HG03558 (cell line): ENCODE data around the gene FAM98C.

Source experiments
- ATAC-seq: cut with Tn5 transposase; IDR thresholded peaks from one replicate; pipeline ENCODE4 v1.9.1; 2021; ENCODE audit warnings: moderate number of reproducible peaks; ENCODE audit not compliant: unreplicated experiment; ENCODE audit errors: extremely low read depth

The FAM98C gene

DNA sequence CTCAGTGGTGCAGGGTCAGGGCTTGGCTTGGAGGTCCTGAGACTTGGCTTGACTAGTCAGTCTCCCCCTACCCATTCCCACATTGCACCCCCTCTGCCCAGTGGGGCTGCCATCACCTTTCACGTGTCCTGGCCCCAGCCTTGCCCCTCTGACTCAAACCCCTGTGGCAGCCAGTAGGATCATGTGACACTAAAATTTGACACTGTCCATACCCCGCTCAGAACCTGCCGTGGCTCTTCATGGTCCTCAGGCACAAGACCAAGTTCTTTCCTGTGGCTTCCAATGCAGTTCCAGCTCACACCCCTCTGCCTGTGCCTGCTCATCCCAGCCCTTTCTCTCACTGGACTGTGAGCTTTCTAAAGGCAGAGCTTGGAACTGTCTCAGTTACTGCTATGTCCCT, 26.3 kb upstream of the FAM98C start:
- ATAC-seq: no peak

DNA sequence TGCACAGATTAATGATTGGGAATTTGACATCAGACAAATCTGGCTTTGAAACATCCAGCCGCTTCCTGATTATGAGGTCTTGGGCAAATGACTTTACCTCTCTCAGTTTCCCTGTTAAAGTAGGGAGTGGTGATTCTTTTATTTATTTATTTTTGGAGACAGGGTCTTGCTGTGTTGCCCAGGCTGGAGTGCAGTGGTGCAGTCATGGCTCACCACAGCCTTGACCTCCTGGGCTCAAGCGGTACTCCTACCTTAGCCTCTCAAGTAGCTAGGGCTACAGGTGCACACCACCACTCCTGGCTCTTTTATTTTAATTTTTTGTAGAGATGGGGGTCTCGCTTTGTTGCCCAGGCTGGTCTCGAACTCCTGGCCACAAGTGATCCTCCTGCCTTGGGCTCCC, 25.8 kb upstream of the FAM98C start:
- ATAC-seq: no peak

DNA sequence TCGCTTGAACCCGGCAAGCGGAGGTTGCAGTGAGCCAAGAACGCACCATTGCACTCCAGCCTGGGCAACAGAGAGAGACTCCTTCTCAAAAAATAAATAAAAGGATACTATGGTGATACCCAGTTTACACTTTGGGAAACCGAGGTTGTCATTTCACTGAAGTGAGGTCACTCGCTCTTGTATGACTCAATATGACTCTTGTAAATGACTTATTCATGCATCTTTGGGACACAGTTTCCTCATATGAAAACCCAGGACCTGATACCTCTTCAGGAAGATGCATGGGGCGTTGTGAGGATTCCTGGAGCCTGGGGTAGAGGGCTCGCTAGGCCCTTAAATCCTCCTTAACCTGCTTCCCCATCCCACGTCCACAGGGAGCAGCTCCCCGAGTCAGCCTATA, 24.0 kb upstream of the FAM98C start:
- no peak for ATAC-seq

DNA sequence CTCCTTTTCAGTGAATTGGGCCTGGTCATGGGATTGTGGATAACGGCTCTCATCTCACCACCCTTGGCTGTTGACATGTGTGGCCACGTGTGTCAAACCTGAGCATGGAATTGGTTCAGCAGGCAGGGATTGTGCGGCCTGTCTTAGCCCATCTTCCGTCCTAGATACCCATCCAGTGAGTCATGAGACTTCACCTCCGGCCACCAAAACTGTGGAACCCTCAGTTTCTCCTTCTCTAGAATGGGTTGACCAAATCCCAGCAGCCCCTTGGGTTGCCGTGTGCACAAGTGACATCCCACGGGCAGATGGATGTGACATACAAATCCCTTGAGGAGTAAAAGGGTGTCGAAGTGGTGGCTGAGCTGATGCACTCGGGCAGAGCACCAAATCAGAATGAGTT, 21.8 kb upstream of the FAM98C start:
- no peak for ATAC-seq

DNA sequence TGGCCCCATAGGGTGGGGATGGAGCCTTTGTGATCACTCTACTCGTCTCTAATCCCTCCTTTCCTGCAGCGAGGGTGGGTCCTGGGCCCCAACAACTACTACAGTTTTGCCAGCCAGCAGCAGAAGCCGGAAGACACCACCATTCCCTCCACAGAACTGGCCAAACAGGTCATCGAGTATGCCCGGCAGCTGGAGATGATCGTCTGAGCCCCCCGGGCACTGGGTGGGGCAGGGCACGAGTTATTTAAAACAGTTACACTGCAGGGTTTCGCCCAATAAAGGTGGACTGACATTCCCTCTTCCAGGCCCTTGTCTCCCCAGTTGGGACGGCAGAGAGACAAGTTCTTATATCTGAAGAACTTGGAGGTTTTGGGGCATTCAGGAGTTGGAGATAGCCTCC, 19.7 kb upstream of the FAM98C start:
- ATAC-seq: no peak

DNA sequence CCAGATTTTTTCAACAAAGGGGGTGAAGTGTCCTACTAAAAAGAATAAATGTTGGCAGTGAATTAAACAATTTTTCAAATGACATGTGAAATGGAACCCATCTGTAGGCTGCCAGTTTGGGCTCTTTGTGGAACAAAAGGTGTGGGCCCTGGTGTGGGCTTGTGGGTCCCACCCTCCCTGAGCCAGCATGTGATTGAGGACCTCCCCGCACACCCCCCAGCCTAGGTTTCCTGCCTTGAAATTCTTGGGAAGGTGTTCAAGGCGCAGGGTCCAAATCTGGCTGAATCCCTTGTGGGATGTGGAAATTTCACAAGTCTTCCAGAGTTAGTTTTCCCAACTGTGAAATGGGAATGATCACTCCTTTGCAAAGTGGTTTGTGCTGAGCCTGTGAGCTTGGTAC, 19.1 kb upstream of the FAM98C start:
- ATAC-seq: no peak

DNA sequence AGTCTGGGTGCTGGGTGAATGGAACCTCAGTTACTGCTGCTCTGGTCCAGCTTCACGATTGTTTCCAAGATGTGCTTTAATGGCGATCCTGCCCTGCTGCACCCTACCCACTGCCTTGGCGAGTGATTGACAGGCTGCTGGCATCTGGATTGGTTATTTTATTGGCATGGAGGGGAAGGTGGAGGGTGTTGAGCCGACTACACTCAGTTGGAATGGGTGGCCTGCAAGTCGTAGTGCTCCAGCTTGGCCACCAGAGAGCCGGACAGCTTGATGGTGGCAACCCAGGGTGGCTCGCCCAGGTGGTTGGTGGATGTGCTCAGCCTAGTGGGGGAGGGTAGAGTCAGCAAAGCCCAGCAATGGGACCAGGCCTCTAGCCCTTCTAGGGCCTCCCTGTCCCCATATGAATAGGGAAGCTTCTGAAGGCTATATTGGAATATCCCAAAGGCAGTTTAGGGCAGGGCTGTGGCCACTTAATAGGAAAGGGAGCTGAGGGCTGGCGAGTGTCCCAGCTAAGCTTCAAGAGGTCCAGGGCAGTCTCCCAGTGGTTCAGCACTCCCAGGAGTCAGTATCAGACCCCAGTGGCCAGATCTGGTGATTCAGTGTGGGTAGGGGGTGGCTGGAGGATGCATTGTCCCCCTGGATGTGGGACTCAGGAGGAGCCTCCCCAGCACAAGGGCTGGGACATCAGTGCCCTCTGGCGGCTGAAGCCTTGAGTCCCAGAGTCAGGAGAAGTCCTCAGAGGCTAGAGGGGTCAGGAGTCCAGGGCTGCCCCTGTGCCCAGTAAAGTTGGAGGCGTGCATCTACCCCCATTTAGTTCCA, 18.5 kb upstream of the FAM98C start:
- ATAC-seq: no peak

DNA sequence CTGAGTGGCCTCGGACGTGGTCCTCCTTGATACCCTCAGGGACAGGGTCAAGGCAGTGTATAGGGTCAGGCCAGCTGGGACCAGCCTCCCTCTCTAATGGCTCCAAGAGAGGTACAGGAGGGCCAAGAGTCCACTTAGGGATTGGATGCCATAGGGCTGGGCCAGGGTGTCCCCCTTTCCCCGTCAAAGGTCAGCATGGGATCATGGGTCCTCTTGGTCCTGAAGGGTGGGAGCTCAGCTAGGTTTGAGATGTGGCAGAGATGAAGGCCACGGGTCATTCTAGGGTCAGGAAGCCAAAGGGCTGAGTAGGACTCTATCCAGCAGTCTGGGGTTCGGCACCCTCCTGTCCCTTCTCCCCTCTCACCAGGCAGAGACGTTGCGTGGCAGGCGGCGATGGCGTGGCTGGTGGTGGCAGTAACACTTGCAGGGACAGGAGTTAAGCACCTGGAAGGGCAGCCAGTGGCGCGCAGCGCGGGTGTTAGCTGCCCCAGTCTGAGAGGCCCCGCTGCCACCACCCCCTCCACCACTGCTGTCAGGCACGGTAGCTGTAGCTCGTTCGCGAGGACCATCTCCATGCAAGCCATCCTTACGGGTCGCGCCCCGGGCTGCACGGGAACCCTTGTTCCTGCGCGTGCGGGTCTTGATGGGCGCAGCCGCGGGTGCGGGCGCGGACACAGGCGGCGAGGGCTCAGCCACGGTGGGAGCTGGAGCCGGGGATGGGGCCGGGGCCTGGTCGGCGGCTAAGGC, 17.7 kb upstream of the FAM98C start:
- no peak for ATAC-seq

DNA sequence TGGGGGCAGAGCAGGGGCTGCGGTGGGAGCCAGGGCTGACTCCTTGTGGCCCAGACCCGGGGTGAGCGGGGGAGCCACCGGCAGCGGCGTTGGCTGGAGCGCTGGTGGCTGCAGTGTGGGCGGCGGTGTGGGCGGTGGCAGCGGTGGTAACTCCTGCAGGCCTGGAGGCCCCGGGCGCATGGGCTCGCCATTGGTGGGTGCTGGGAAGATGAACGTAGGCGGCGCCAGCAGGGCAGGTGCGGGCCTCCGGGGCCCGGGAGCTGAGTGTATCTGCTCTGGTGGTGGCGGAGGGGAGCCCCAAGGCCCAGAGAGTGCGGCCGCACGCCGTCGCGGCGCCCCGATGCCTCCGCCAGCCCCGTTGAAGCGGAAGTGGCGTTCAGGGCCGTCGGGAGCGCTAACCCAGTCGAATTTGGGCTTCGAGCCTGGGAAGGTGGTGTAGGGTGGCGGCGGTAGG, 17.1 kb upstream of the FAM98C start:
- no peak for ATAC-seq

DNA sequence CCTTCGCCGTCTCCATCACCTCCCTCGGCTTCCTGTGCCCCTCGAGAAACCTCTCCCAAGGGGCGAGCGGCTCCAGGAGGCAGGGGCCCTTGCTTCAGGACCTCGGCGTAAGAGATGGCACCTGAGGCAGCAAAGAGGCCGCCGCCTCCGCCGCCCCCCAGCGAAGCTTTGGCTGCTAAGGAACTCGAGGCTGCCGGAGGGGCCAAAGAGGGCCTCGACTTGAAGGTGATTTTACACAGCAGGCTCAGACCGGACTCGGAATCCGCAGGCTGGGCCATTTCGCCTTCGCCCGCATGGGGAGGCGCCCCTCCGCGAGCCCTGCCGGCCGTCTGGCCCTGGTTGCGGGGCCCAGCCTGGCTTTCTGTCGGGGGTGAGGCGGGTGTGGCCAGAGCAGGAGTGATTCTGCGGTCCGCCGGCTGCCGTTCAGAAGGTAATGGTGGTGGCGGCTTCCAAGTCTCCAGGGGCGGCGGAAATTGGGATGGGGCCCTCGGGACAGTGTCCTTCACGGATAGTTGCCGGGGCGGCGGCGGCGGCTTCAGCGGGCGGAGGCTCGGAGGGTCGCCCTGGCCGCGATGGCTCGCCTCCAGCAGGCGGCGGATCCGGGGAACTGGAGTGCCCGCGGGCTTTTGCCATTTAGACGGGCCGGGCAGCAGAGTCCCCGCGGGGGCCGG, 16.5 kb upstream of the FAM98C start:
- ATAC-seq: no peak

DNA sequence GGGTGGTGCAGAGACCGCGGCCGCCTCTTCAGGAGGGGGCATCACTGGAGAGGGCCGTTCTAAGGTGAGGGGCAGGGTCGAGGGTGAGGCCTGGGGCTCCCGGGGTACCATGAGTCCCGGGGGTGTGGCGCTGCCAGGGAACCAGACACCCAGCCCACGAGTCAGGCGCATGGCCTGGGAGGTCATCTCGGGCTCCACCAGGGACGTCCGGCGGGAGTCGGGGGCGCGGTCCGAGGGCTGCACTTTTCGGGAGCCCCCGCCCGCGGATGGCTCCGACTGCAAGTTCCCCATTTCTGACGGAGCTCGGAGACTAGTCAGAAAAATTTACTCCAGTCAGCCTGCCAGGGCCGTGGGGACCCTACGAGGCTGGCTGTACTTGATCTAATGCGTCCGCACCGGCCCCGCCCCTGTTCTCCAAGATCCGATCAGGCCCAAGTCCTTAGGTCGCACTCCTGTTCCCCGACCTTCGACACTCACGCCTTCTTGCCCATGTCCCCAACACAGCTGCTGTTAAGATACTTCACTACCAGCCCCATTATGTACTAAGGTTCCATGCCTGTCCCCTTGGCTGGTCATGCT, 15.8 kb upstream of the FAM98C start:
- ATAC-seq: no peak

DNA sequence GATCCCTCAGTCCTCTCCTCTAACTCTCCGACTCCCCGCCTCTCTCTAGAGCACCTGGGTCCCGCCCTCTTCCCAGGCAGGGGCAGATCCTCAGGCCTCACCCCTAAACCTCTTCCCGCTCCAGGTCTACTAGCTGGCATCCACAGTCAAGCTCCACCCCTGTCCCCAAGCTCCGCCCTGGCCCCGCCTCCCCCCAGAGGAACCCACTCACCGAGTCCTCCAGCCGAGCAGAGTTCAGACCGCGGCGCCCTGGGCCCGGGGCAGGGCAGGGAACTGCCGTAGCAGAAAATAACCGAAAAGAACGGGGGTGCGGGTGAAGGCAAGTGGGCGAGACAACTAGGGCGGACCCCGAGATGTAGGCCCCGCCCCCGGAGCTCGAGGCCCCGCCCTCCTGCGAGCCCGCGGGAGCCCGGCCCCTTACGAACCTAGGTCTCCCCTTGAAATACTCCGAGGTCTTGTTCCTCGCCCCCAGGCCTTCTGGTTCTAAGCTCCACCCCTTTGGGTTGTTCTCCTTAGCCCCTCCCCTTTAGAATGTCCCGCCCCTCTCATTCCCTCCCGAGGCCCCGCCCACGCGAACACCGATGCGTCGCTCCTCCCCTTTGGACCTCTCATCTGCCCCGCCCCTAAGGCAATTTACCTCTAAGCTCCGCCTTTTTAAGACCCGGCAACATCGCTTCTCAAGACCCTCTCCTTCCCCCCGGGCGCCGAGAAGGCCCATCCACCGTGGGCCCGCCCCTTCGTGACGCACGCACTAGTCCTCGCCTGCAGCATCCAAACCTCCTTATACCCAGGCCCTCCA, 15.1 kb upstream of the FAM98C start, which contains the start of gene GGN:
Gene GGN, minus strand, starts transcription at position 485 of the 799 bp plus-strand sequence. CDS start 773 bp downstream, outside the sequence.
- ATAC-seq: no peak

DNA sequence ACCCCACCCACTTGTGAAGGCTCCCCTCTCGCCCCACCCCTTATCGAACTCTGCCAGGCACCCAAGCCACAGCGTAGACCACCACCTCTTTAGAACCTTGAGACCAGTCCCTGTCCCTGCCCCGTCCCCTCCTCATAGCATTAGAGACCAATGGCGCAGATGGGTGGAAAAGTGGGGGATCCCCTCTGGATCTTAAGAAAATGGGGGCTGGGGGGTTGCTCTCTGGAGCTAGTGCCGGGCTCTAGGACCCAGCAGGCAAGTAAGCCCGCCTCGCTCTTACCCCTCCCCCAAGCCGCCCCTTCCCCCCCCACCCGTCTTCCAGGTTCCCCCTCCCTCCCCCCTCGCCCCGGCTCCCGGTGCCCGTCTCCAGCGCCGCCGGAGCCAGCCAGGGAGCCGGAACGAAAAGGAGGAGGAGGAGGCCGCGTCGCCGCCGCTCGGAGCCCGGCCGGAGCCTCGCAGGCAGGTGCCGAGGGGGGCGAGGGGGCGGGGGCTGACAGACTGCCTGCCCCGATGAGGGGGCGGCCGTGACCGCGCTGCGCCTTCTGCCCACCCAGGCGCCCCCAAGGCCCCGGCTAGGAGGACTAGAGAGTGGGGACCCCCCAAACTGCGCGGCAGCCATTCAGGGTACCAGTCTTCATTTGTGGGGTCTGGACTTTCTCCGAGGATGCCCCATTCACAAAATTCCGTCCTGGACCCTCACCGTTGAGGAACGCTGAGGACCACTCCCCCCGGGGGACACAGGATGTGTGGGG, 14.4 kb upstream of the FAM98C start, which contains the start of gene SPRED3:
Gene SPRED3, plus strand, starts transcription at position 349 of the 752 bp plus-strand sequence. CDS start 1,606 bp downstream, outside the sequence.
- ATAC-seq: no peak

DNA sequence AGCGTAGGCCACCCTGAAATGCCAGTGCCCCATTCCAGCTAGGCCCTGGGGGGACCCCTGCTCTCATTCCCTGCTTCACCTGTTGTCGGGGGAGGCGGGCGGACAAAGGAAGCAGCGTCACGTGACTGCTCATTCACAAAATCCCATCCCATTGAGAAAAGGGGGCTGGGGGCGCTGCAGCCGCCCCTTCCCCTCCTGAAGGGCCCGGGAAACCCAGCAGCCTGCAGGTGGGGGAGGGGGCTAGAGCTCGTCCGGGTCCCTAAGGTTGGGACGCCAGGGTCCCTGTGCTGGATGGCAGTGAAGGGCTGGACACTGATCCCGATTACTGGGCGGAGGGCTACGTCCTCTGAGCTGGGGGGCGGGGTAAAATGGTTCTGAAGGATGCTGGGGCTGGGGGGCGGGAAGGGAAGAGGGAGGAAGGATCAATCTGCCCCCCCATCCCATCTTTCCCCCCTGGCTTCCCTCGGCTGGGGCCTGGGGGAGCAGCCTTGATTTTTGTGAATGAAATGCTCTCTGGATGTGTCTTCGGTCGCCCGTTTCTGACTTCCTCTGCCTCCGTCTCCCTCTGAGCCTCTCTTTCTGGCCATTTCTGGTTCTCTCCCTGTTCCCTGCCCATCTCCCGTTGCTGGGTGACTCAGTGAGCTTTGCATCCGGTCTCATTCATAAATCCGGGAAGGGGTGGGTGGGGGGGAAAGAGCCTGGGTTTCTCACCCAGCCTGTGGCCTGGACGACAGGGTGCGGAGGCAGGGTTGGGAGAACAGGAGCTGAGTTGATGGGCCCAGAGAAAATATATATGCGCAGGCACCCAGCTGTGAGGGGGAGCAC, 13.6 kb upstream of the FAM98C start:
- ATAC-seq: no peak

DNA sequence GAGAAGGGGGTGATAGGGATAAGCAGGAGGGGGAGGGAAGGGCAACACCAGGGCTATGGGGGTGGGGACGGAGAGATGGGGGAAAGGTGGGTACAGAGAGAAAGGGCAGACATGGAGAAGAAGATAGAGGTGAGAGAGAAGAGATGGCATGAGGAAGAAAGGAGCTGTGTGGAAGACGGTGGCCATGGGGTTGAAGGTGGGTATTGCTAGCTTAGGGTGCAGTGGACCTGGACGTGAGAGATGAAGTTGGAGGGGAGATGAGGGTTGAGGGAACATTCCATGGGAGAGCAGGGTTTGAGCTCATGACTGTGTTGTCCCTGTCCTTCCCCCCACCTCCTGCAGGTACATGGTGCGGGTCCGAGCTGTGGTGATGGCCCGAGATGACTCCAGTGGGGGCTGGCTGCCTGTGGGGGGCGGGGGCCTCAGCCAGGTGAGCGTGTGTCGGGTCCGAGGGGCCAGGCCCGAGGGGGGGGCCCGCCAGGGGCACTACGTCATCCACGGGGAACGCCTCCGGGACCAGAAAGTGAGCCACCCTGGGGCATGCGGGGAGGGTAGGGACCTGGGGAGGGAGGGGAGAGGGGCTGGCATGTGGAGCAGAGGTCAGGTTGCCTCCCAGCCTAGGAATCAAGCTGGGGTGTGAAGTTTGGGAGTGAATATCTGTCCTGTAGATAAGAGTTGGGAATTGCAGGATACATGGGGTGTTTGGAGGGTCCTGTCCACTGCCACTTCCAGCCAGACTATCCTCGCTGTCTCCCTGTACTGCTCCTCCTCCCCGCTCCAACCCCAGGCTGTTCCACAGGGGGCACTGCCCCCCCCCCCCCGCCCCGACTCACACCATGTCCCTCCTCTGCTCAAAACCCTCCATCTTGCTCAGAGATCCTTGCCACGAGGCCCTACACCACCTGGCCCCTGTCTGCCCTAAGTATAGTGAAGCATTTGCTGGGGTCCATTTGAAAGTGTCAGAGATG, 12.7 kb upstream of the FAM98C start:
- ATAC-seq: no peak

DNA sequence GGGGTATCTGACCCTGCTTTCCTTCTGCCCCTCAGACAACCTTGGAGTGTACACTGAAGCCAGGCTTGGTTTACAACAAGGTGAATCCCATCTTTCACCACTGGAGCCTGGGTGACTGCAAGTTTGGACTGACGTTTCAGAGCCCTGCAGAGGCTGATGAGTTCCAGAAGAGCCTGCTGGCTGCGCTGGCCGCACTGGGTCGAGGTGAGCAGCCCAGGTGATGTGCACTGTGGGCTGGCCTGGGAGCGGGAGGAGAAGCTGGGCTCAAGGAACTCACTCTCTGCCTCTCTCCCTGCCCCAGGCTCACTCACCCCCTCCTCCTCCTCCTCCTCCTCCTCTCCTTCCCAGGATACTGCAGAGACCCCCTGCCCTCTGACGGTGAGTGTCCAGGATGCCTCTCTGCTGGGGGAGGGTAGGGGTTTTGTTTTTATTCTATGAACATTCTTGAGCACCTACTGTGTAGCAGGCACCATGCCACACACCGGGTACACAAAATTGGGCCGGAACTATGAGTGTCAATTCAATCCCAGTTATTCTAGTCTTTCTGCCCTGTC, 10.9 kb upstream of the FAM98C start:
- no peak for ATAC-seq
